ENCODE data around the gene TUBB6. TPM values are rescaled to one million over a fixed set of nuclear protein-coding genes. Genes with fewer than 3 reads are reported as not detected.

Gene TUBB6
- polyA plus RNA-seq, 1 donor from 2014 or later: 3.8 TPM

DNA sequence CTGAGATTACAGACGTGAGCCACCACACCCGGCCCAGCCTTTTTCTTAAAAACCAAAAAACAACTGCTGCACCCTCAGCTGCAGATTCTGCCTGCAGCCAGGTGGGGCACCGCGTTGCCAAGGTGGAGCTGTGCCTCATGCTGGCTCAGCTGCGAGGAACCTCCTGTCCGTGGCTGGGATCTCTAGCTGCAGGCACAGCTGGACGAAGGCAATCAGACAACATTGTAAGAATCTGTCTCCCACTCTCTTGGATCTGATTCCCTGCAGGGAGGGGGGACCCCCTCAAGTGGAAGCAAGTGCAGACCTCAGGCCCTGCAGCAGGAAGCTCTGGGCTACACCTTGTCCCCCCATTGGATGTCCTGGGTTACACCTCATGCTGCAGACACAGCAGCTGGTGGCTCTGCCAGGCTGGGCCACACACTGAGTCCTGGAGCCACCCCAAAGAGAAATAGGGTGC is 29.8 kb upstream of the TUBB6 start:
- TF ChIP-seq TAF1 (IDR thresholded peaks at IDR 0.05; ENCODE audit: low read depth) (no peak), POLR2AphosphoS5 (IDR thresholded peaks at IDR 0.05) (no peak), MXI1 (conservative IDR thresholded peaks at IDR 0.05; ENCODE audit: poor library complexity, severe bottlenecking) (no peak), REST (IDR thresholded peaks at IDR 0.05; ENCODE audit: borderline replicate concordance) (no peak), EZH2 (IDR thresholded peaks at IDR 0.05; ENCODE audit: borderline replicate concordance, insufficient read depth, low read length, poor library complexity, severe bottlenecking) (no peak), SMC3 (conservative IDR thresholded peaks at IDR 0.05; ENCODE audit: poor library complexity) (no peak), EP300 (conservative IDR thresholded peaks at IDR 0.05; ENCODE audit: poor library complexity, severe bottlenecking) (no peak), RAD21 (conservative IDR thresholded peaks at IDR 0.05) (no peak)
- TF ChIP-seq, protein P1, sequence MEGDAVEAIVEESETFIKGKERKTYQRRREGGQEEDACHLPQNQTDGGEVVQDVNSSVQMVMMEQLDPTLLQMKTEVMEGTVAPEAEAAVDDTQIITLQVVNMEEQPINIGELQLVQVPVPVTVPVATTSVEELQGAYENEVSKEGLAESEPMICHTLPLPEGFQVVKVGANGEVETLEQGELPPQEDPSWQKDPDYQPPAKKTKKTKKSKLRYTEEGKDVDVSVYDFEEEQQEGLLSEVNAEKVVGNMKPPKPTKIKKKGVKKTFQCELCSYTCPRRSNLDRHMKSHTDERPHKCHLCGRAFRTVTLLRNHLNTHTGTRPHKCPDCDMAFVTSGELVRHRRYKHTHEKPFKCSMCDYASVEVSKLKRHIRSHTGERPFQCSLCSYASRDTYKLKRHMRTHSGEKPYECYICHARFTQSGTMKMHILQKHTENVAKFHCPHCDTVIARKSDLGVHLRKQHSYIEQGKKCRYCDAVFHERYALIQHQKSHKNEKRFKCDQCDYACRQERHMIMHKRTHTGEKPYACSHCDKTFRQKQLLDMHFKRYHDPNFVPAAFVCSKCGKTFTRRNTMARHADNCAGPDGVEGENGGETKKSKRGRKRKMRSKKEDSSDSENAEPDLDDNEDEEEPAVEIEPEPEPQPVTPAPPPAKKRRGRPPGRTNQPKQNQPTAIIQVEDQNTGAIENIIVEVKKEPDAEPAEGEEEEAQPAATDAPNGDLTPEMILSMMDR (IDR thresholded peaks at IDR 0.05; ENCODE audit: poor library complexity, severe bottlenecking): no peak
- H3K27ac ChIP-seq (ENCODE audit: low read length): no peak overlapping the region

GRCh38 chr18:12278741-12279682 is 29.0 kb upstream of the TUBB6 start:
- Histone ChIP-seq H3K9me3 (ENCODE audit: low read length) (no peaks in the 10 kb centered on the region), H3K4me2 (ENCODE audit: low read length) (no peak overlapping the region), H3K79me2 (replicated peaks; ENCODE audit: insufficient read depth, low read length) (no peaks in the 10 kb centered on the region), H3K27ac (ENCODE audit: low read length) (no peak overlapping the region), H4K20me1 (ENCODE audit: insufficient read depth) (no peaks in the 10 kb centered on the region), H3F3A (ENCODE audit: insufficient read depth, low read length, poor library complexity, severe bottlenecking) (no peaks in the 10 kb centered on the region), H3K36me3 (ENCODE audit: insufficient read depth, low read length) (no peaks in the 10 kb centered on the region), H3K9me2 (ENCODE audit: insufficient read depth, low read length) (no peaks in the 10 kb centered on the region), H3K9ac (ENCODE audit: low read length) (no peak overlapping the region), H2AFZ (ENCODE audit: low read depth, low read length) (no peak overlapping the region), H3K4me3 (ENCODE audit: low read length) (no peak overlapping the region), H3K27me3 (ENCODE audit: insufficient read depth, low read depth, low read length) (no peaks in the 10 kb centered on the region)
- no peak for TF ChIP-seq TAF1 (IDR thresholded peaks at IDR 0.05; ENCODE audit: low read depth)
- TF ChIP-seq SMC3 (conservative IDR thresholded peaks at IDR 0.05; ENCODE audit: poor library complexity): no peak
- no peak for TF ChIP-seq EP300 (conservative IDR thresholded peaks at IDR 0.05; ENCODE audit: poor library complexity, severe bottlenecking)
- no peak for TF ChIP-seq EZH2 (IDR thresholded peaks at IDR 0.05; ENCODE audit: borderline replicate concordance, insufficient read depth, low read length, poor library complexity, severe bottlenecking)

More for the DNA sequence above, 29.8 kb upstream of the TUBB6 start:
- Histone ChIP-seq H3K4me3 (ENCODE audit: low read length) (no peak overlapping the region), H3K9me3 (ENCODE audit: low read length) (no peaks in the 10 kb centered on the region), H3K27me3 (ENCODE audit: insufficient read depth, low read depth, low read length) (no peaks in the 10 kb centered on the region), H3K4me2 (ENCODE audit: low read length) (no peak overlapping the region), H3K9me2 (ENCODE audit: insufficient read depth, low read length) (no peaks in the 10 kb centered on the region), H3K36me3 (ENCODE audit: insufficient read depth, low read length) (no peaks in the 10 kb centered on the region), H3K79me2 (replicated peaks; ENCODE audit: insufficient read depth, low read length) (no peaks in the 10 kb centered on the region), H4K20me1 (ENCODE audit: insufficient read depth) (no peaks in the 10 kb centered on the region), H3F3A (ENCODE audit: insufficient read depth, low read length, poor library complexity, severe bottlenecking) (no peaks in the 10 kb centered on the region), H2AFZ (ENCODE audit: low read depth, low read length) (no peak overlapping the region), H3K9ac (ENCODE audit: low read length) (no peak overlapping the region)

Measured in neural cell (in vitro differentiated cells).